ENCODE data around the gene TMEM225B.
"Not testable (repeated sequence)": the region's sequence is repeated elsewhere in the genome, so short reads cannot be mapped to it uniquely, and the experiment has no call there.

The TMEM225B gene
- 0 to 0.96 (median 0.20) reads per million in 9 experiments for total RNA-seq

GRCh38 chr7:99597762-99598501 lies at the start of gene TMEM225B:
TMEM225B (plus strand) TSS chr7:99598267; CDS start chr7:99604389, 6,122 bp downstream.
- no peak within 1 kb of the TSS for H3K4me3 Mint-ChIP-seq
- ATAC-seq (replicated peaks) (no peak), DNase-seq (no peak)
- no peaks in the 10 kb centered on the region for H3K36me3 Mint-ChIP-seq (ENCODE audit: insufficient read depth)
- H3K4me1 Mint-ChIP-seq (ENCODE audit: low read depth in 2 of 2), result no peaks in the 10 kb centered on the region
- H3K27me3 Mint-ChIP-seq, result no peaks in the 10 kb centered on the region
- no peak within 1 kb of the TSS for H3K27ac Mint-ChIP-seq
- no peaks in the 10 kb centered on the region for H3K9me3 Mint-ChIP-seq

GRCh38 chr7:99549545-99549944 lies 48.5 kb upstream of the TMEM225B start:
- not testable (repeated sequence) for ATAC-seq (replicated peaks); H3K4me3 Mint-ChIP-seq

GRCh38 chr7:99551334-99551733 lies 46.7 kb upstream of the TMEM225B start:
- Mint-ChIP-seq H3K27me3 (no peaks in the 10 kb centered on the region), H3K4me1 (ENCODE audit: low read depth in 2 of 2) (peaks cover 22 to 26% of the 10 kb centered on the region in 2 donors), H3K4me3 (peak overlapping the region; percentile 91 to 93), H3K36me3 (ENCODE audit: insufficient read depth) (peaks cover 16% of the 10 kb centered on the region), H3K27ac (peak overlapping the region; percentile 97 to 98), H3K9me3 (no peaks in the 10 kb centered on the region)
- ATAC-seq (replicated peaks) (peak; percentile 8), DNase-seq (no peak)

More at GRCh38 chr7:99549545-99549944, 48.5 kb upstream of the TMEM225B start:
- not testable (repeated sequence) for H3K27me3 Mint-ChIP-seq, DNase-seq, H3K9me3 Mint-ChIP-seq, H3K27ac Mint-ChIP-seq
- peaks cover 16% of the 10 kb centered on the region for H3K36me3 Mint-ChIP-seq (ENCODE audit: insufficient read depth)
- peaks cover 17 to 20% of the 10 kb centered on the region in 2 donors for H3K4me1 Mint-ChIP-seq (ENCODE audit: low read depth in 2 of 2)

- Mint-ChIP-seq H3K27ac (peak within 1 kb of the TSS; percentile 97 to 98), H3K36me3 (ENCODE audit: insufficient read depth) (peaks cover 16% of the 10 kb centered on the region), H3K27me3 (no peaks in the 10 kb centered on the region), H3K9me3 (no peaks in the 10 kb centered on the region), H3K4me3 (peak within 1 kb of the TSS; percentile 91 to 93), H3K4me1 (ENCODE audit: low read depth in 2 of 2) (peaks cover 22 to 26% of the 10 kb centered on the region in 2 donors)
- peak; percentile 75 to 80 (median 78) for DNase-seq
- peak; percentile 100 for ATAC-seq (replicated peaks)
Measured at GRCh38 chr7:99551767-99552463, 46.2 kb upstream of the TMEM225B start, which contains the start of gene FAM200A. FAM200A (minus strand) TSS chr7:99552114; CDS start chr7:99548407, 3,707 bp downstream.

- peaks cover 30 to 34% of the 10 kb centered on the region in 2 donors for H3K4me1 Mint-ChIP-seq (ENCODE audit: low read depth in 2 of 2)
- H3K27ac Mint-ChIP-seq, result no peak overlapping the region
- no peaks in the 10 kb centered on the region for H3K27me3 Mint-ChIP-seq
- ATAC-seq (replicated peaks) (no peak), DNase-seq (no peak)
- H3K36me3 Mint-ChIP-seq (ENCODE audit: insufficient read depth), result peaks cover 23% of the 10 kb centered on the region
- H3K4me3 Mint-ChIP-seq, result peak overlapping the region; percentile 14 to 91
- no peaks in the 10 kb centered on the region for H3K9me3 Mint-ChIP-seq
Measured at GRCh38 chr7:99553039-99553438, 45.0 kb upstream of the TMEM225B start.

GRCh38 chr7:99554939-99555338 lies 43.1 kb upstream of the TMEM225B start:
- Mint-ChIP-seq H3K4me1 (ENCODE audit: low read depth in 2 of 2) (peaks cover 33% of the 10 kb centered on the region in 2 donors), H3K27me3 (no peaks in the 10 kb centered on the region), H3K4me3 (no peak overlapping the region), H3K36me3 (ENCODE audit: insufficient read depth) (peaks cover 35% of the 10 kb centered on the region), H3K27ac (peak overlapping the region in 1 of 2 donors; percentile 47), H3K9me3 (no peaks in the 10 kb centered on the region)
- ATAC-seq (replicated peaks) (no peak), DNase-seq (no peak)

GRCh38 chr7:99557196-99557607 lies 40.9 kb upstream of the TMEM225B start:
- Mint-ChIP-seq H3K4me3 (peak overlapping the region; percentile 92 to 93), H3K4me1 (ENCODE audit: low read depth in 2 of 2) (peaks cover 36 to 40% of the 10 kb centered on the region in 2 donors)

GRCh38 chr7:99557940-99558305 lies 40.1 kb upstream of the TMEM225B start:
- peak; percentile 61 for ATAC-seq (replicated peaks)
- Mint-ChIP-seq H3K4me1 (ENCODE audit: low read depth in 2 of 2) (peaks cover 40 to 43% of the 10 kb centered on the region in 2 donors), H3K9me3 (no peaks in the 10 kb centered on the region), H3K36me3 (ENCODE audit: insufficient read depth) (peaks cover 53% of the 10 kb centered on the region), H3K4me3 (peak overlapping the region; percentile 92 to 93), H3K27ac (peak overlapping the region; percentile 96 to 98), H3K27me3 (no peaks in the 10 kb centered on the region)
- no peak for DNase-seq

More at GRCh38 chr7:99557196-99557607, 40.9 kb upstream of the TMEM225B start:
- Mint-ChIP-seq H3K9me3 (no peaks in the 10 kb centered on the region), H3K36me3 (ENCODE audit: insufficient read depth) (peaks cover 48% of the 10 kb centered on the region), H3K27ac (peak overlapping the region; percentile 96 to 98), H3K27me3 (no peaks in the 10 kb centered on the region)
- ATAC-seq (replicated peaks) (no peak), DNase-seq (no peak)

- ATAC-seq (replicated peaks) (peak; percentile 88), DNase-seq (peak; percentile 91 to 95 (median 95))
- Mint-ChIP-seq H3K27ac (peak within 1 kb of the TSS; percentile 96 to 98), H3K9me3 (no peaks in the 10 kb centered on the region), H3K36me3 (ENCODE audit: insufficient read depth) (peaks cover 59% of the 10 kb centered on the region), H3K4me1 (ENCODE audit: low read depth in 2 of 2) (peaks cover 36 to 42% of the 10 kb centered on the region in 2 donors), H3K27me3 (no peaks in the 10 kb centered on the region), H3K4me3 (peak within 1 kb of the TSS; percentile 92 to 93)
Measured at GRCh38 chr7:99558306-99559174, 39.5 kb upstream of the TMEM225B start, which contains the start of gene ZNF655. ZNF655 (plus strand) TSS chr7:99558642; CDS start chr7:99560560, 1,918 bp downstream.

GRCh38 chr7:99559175-99559915 lies 38.7 kb upstream of the TMEM225B start:
- Mint-ChIP-seq H3K4me1 (ENCODE audit: low read depth in 2 of 2) (peaks cover 43 to 50% of the 10 kb centered on the region in 2 donors), H3K27me3 (no peaks in the 10 kb centered on the region), H3K4me3 (peak overlapping the region; percentile 92 to 93), H3K9me3 (no peaks in the 10 kb centered on the region), H3K27ac (peak overlapping the region; percentile 96 to 98), H3K36me3 (ENCODE audit: insufficient read depth) (peaks cover 62% of the 10 kb centered on the region)
- no peak for ATAC-seq (replicated peaks)
- no peak for DNase-seq

GRCh38 chr7:99560834-99561736 lies 37.0 kb upstream of the TMEM225B start:
- H3K36me3 Mint-ChIP-seq (ENCODE audit: insufficient read depth), result peaks cover 75% of the 10 kb centered on the region
- ATAC-seq (replicated peaks) (no peak), DNase-seq (no peak)
- H3K4me1 Mint-ChIP-seq (ENCODE audit: low read depth in 2 of 2), result peaks cover 38 to 55% of the 10 kb centered on the region in 2 donors
- peak overlapping the region; percentile 86 to 98 for H3K27ac Mint-ChIP-seq
- peak overlapping the region in 1 of 2 donors; percentile 92 for H3K4me3 Mint-ChIP-seq
- no peaks in the 10 kb centered on the region for H3K9me3 Mint-ChIP-seq
- H3K27me3 Mint-ChIP-seq, result no peaks in the 10 kb centered on the region

GRCh38 chr7:99561737-99562051 lies 36.4 kb upstream of the TMEM225B start:
- peaks cover 38 to 57% of the 10 kb centered on the region in 2 donors for H3K4me1 Mint-ChIP-seq (ENCODE audit: low read depth in 2 of 2)
- DNase-seq, result no peak
- no peaks in the 10 kb centered on the region for H3K9me3 Mint-ChIP-seq
- no peak overlapping the region for H3K4me3 Mint-ChIP-seq
- no peaks in the 10 kb centered on the region for H3K27me3 Mint-ChIP-seq
- peaks cover 75% of the 10 kb centered on the region for H3K36me3 Mint-ChIP-seq (ENCODE audit: insufficient read depth)
- ATAC-seq (replicated peaks), result no peak
- H3K27ac Mint-ChIP-seq, result peak overlapping the region in 1 of 2 donors; percentile 78

All from effector memory CD8-positive, alpha-beta T cell (primary cell).